A549 (cell line): Measurements from ENCODE around the gene SUGCT. TPM values are rescaled to one million over a fixed set of nuclear protein-coding genes. Genes with fewer than 3 reads are reported as not detected.
"Not testable (repeated sequence)": the region's sequence is repeated elsewhere in the genome, so short reads cannot be mapped to it uniquely, and the experiment has no call there.

Experiments
- ATAC-seq, 2 experiments: fragments of 200-7000 bp in 1 of 2; fragments of >200 bp in 1 of 2; cut with Nextera tagmentation in 1 of 2; cut with Tn5 transposase in 1 of 2; 3 replicates each; pipeline versions ENCODE4 v1.8.0 to v1.9.1; 2018 to 2020; ENCODE audit warnings: mild to moderate bottlenecking in 1 of 2, moderate library complexity in 1 of 2
- CTCF ChIA-PET: fragments of 300-600 bp; sonication (Branson Sonifier 250); formaldehyde crosslinking; extraction: SDS; loops from one replicate; lab custom pipeline; 2021; ENCODE audit warnings: antibody characterized with exemption, inconsistent platforms; lab: Yijun Ruan, JAX
- POLR2A ChIA-PET: fragments of 350-600 bp; formaldehyde crosslinking; extraction: SDS; loops from one replicate; lab custom pipeline; 2021; ENCODE audit warnings: antibody characterized with exemption, inconsistent platforms; lab: Yijun Ruan, JAX
- DNase-seq, 2 experiments: peaks; one replicate each; pipeline versions ENCODE4 v3.0.0 to v3.0.0-alpha.2; 2011 to 2016; ENCODE audit warnings: low read depth in 1 of 2, low spot score in 1 of 2
- FAIRE-seq: peaks from 2 replicates; lab custom pipeline; 2011; peaks lifted over from hg19 to GRCh38; lab: Jason Lieb, UNC
- H3K27ac ChIP-seq, 2 experiments: fragments of >200 bp; sonication (Bioruptor Twin); formaldehyde crosslinking; 3 replicates each; pipeline ENCODE4 v1.5.1; 2016 to 2017
- H3K4me1 ChIP-seq: fragments of >200 bp; sonication (Bioruptor Twin); formaldehyde crosslinking; 3 replicates; pipeline ENCODE4 v1.6.1; 2016
- H3K4me2 ChIP-seq: fragments of >200 bp; sonication (Bioruptor Twin); formaldehyde crosslinking; 3 replicates; pipeline ENCODE4 v1.6.1; 2016
- H3K4me3 ChIP-seq: fragments of >200 bp; sonication (Bioruptor Twin); formaldehyde crosslinking; 3 replicates; pipeline ENCODE4 v1.5.1; 2016
- H3K9me3 ChIP-seq: fragments of >200 bp; sonication (Bioruptor Twin); formaldehyde crosslinking; 3 replicates; pipeline ENCODE4 v1.6.1; 2016
- ATOH8 ChIP-seq: fragments of 250-450 bp; sonication (Bioruptor Pico); IDR thresholded peaks from 2 replicates; pipeline ENCODE4 v1.5.0; 2020; ENCODE audit warnings: low read depth, mild to moderate bottlenecking, moderate library complexity
- CHD2 ChIP-seq: fragments of 150-350 bp; IDR thresholded peaks from 2 replicates; pipeline ENCODE4 v1.6.1; 2014; ENCODE audit warnings: low read length; ENCODE audit not compliant: partially characterized antibody
- CTCF ChIP-seq: fragments of >200 bp; sonication (Bioruptor Twin); formaldehyde crosslinking; IDR thresholded peaks from 3 replicates; pipeline ENCODE4 v1.5.1; 2016
- EHMT2 ChIP-seq: fragments of 200-600 bp; sonication (generic); IDR thresholded peaks from 2 replicates; pipeline ENCODE4 v1.6.1; 2016; ENCODE audit warnings: antibody characterized with exemption, low read depth, mild to moderate bottlenecking, moderate library complexity
- FOXS1 ChIP-seq: fragments of 250-450 bp; sonication (Bioruptor Pico); IDR thresholded peaks from 2 replicates; pipeline ENCODE4 v1.5.0; 2020; ENCODE audit warnings: mild to moderate bottlenecking, moderate library complexity
- HOXA7 ChIP-seq: fragments of 250-450 bp; sonication (Bioruptor Pico); IDR thresholded peaks from 2 replicates; pipeline ENCODE4 v1.5.0; 2020; ENCODE audit warnings: mild to moderate bottlenecking, moderate library complexity
- JUN ChIP-seq, 2 experiments: fragments of >200 bp; sonication (Bioruptor Twin); formaldehyde crosslinking; IDR thresholded peaks; 2 replicates in 1 of 2; 3 replicates in 1 of 2; pipeline ENCODE4 v1.6.1; 2016 to 2017
- JUNB ChIP-seq: fragments of >200 bp; sonication (Bioruptor Twin); formaldehyde crosslinking; IDR thresholded peaks from 2 replicates; pipeline ENCODE4 v1.6.1; 2016
- KDM1A ChIP-seq: fragments of 200-600 bp; sonication (generic); IDR thresholded peaks from 2 replicates; pipeline ENCODE4 v1.6.1; 2016; ENCODE audit warnings: low read depth, mild to moderate bottlenecking
- MAZ ChIP-seq: fragments of 150-350 bp; IDR thresholded peaks from 2 replicates; pipeline ENCODE4 v1.6.1; 2014; ENCODE audit warnings: antibody characterized with exemption, low read depth, low read length, borderline replicate concordance
- MYC ChIP-seq: IDR thresholded peaks from 2 replicates; pipeline ENCODE4 v1.6.1; 2012; ENCODE audit warnings: mild to moderate bottlenecking, inconsistent platforms, low read length, improper control_type of control experiment, borderline replicate concordance
- PBX3 ChIP-seq: IDR thresholded peaks from 2 replicates; pipeline ENCODE4 v1.6.1; 2012
- POLR2AphosphoS2 ChIP-seq: conservative IDR thresholded peaks from 2 replicates; pipeline ENCODE4 v1.6.1; 2012; ENCODE audit warnings: low read length, improper control_type of control experiment, inconsistent platforms
- RAD21 ChIP-seq, 2 experiments: fragments of >200 bp in 1 of 2; sonication (Bioruptor Twin) in 1 of 2; formaldehyde crosslinking in 1 of 2; IDR thresholded peaks in 1 of 2; conservative IDR thresholded peaks in 1 of 2; 2 replicates in 1 of 2; 3 replicates in 1 of 2; pipeline ENCODE4 v1.6.1; 2012 to 2018; ENCODE audit warnings: inconsistent platforms in 1 of 2
- RCOR1 ChIP-seq: fragments of 150-350 bp; IDR thresholded peaks from 2 replicates; pipeline ENCODE4 v1.6.1; 2014; ENCODE audit warnings: antibody characterized with exemption, low read length, low read depth
- REST ChIP-seq: fragments of 200-600 bp; sonication (generic); IDR thresholded peaks from 2 replicates; pipeline ENCODE4 v1.6.1; 2016; ENCODE audit warnings: antibody characterized with exemption, mild to moderate bottlenecking, moderate library complexity
- RNF2 ChIP-seq: fragments of 200-600 bp; sonication (generic); IDR thresholded peaks from 2 replicates; pipeline ENCODE4 v1.6.1; 2016; ENCODE audit warnings: low read depth, mild to moderate bottlenecking, antibody characterized with exemption, moderate library complexity, borderline replicate concordance
- ZFP36 ChIP-seq: fragments of 450-650 bp; IDR thresholded peaks from 2 replicates; pipeline ENCODE4 v1.6.1; 2014; ENCODE audit warnings: borderline replicate concordance; ENCODE audit not compliant: partially characterized antibody
- WGBS: methylation state at CpG from one replicate; pipeline ENCODE4 v1.1.6; 2017; ENCODE audit errors: missing lambda C conversion rate; 5-methylcytosine and 5-hydroxymethylcytosine counted together
- polyA plus RNA-seq, 4 experiments: library from polyadenylated mRNA; depleted of rRNA in 3 of 4; stranded (reverse); fragments of >200 nt; fragmentation: RNase III in 1 of 4; extraction: RNeasy Plus Mini Kit Qiagen cat#74134 plus additional on column Dnase treatment in 1 of 4; gene quantifications; 2 replicates in 3 of 4; 3 replicates in 1 of 4; pipeline ENCODE4 v1.2.3, GENCODE V29; 2011 to 2017

Gene SUGCT
- polyA plus RNA-seq, 2 of the 4 experiments (the other 2 are of a cell fraction), result 1.4 to 1.6 TPM

GRCh38 chr7:40253444-40253843, 118.6 kb downstream of the SUGCT start:
- ATAC-seq, H3K4me2 ChIP-seq, POLR2A ChIA-PET, H3K4me3 ChIP-seq, CTCF ChIA-PET, DNase-seq, H3K4me1 ChIP-seq, FAIRE-seq, H3K9me3 ChIP-seq, H3K27ac ChIP-seq: not testable (repeated sequence)
- WGBS, result 51% methylated on average over 11 of the region's 11 CpGs

GRCh38 chr7:40263752-40264390, 129.1 kb downstream of the SUGCT start:
- no peak for FAIRE-seq

More at GRCh38 chr7:40263752-40264390, 129.1 kb downstream of the SUGCT start:
- WGBS, result 1% methylated on average over 3 of the region's 3 CpGs
- POLR2A ChIA-PET, result no interaction called here
- Histone ChIP-seq H3K4me2 (no peak overlapping the region), H3K4me1 (no peaks in the 10 kb centered on the region), H3K9me3 (no peaks in the 10 kb centered on the region)
- ATAC-seq (no peak), DNase-seq (no peak)
- no peak for TF ChIP-seq MYC
- no peak for TF ChIP-seq HOXA7
- TF ChIP-seq REST, result no peak
- no peak for TF ChIP-seq ATOH8 (CRISPR knock-in tag)
- no peak for TF ChIP-seq RNF2
- TF ChIP-seq EHMT2, result no peak
- no peak for TF ChIP-seq JUNB
- no peak for TF ChIP-seq POLR2AphosphoS2
- no peak for TF ChIP-seq FOXS1 (CRISPR knock-in tag)
- TF ChIP-seq CHD2, result no peak
- TF ChIP-seq CTCF, result no peak
- no peak for TF ChIP-seq RAD21 (conservative IDR thresholded peaks at IDR 0.05 in 1 of 2, IDR thresholded peaks at IDR 0.05 in 1 of 2)
- TF ChIP-seq MAZ, result no peak
- no peak for TF ChIP-seq ZFP36
- TF ChIP-seq KDM1A, result no peak
- TF ChIP-seq JUN (IDR thresholded peaks at IDR 0.05), result no peak
- no peak for TF ChIP-seq RCOR1
- TF ChIP-seq PBX3, result no peak
- TF ChIP-seq, all 56 proteins: peak for 0
- Histone ChIP-seq H3K4me3 (no peak overlapping the region), H3K27ac (no peak overlapping the region)
- CTCF ChIA-PET, result no interaction called here
